CD4-positive, alpha-beta T cell treated with Interleukin-21 for 1 hour (primary cell): ENCODE results near the gene MYO3B.
"Not testable (repeated sequence)": the region's sequence is repeated elsewhere in the genome, so short reads cannot be mapped to it uniquely, and the experiment has no call there.

Experiments used
- DNase-seq: peaks from one replicate; pipeline ENCODE4 v3.0.0-alpha.2; 2020

MYO3B gene

GRCh38 chr2:170263728-170264521, 86.0 kb downstream of the MYO3B start:
- not testable (repeated sequence) for DNase-seq

- DNase-seq = no peak
Measured at GRCh38 chr2:170264522-170264860, 86.5 kb downstream of the MYO3B start.

GRCh38 chr2:170264865-170265264, 86.9 kb downstream of the MYO3B start:
- no peak for DNase-seq

GRCh38 chr2:170265321-170265720, 87.4 kb downstream of the MYO3B start:
- DNase-seq = no peak

- no peak for DNase-seq
Measured at GRCh38 chr2:170266358-170266757, 88.4 kb downstream of the MYO3B start.

GRCh38 chr2:170267071-170267470, 89.1 kb downstream of the MYO3B start:
- no peak for DNase-seq

GRCh38 chr2:170270278-170270864, 92.4 kb downstream of the MYO3B start:
- no peak for DNase-seq

GRCh38 chr2:170271340-170271739, 93.4 kb downstream of the MYO3B start:
- DNase-seq = no peak

- DNase-seq = no peak
Measured at GRCh38 chr2:170276056-170276455, 98.1 kb downstream of the MYO3B start.

- no peak for DNase-seq
Measured at GRCh38 chr2:170276925-170277629, 99.1 kb downstream of the MYO3B start.

- no peak for DNase-seq
Measured at GRCh38 chr2:170277951-170278350, 100.0 kb downstream of the MYO3B start.

- DNase-seq = not testable (repeated sequence)
Measured at GRCh38 chr2:170279615-170280014, 101.7 kb downstream of the MYO3B start.

GRCh38 chr2:170282851-170283250, 104.9 kb downstream of the MYO3B start:
- no peak for DNase-seq

- no peak for DNase-seq
Measured at GRCh38 chr2:170284205-170284604, 106.3 kb downstream of the MYO3B start.

GRCh38 chr2:170288859-170289258, 110.9 kb downstream of the MYO3B start:
- DNase-seq = no peak

- no peak for DNase-seq
Measured at GRCh38 chr2:170291474-170291873, 113.5 kb downstream of the MYO3B start.

GRCh38 chr2:170292415-170292814, 114.5 kb downstream of the MYO3B start:
- no peak for DNase-seq

- no peak for DNase-seq
Measured at GRCh38 chr2:170297496-170297895, 119.5 kb downstream of the MYO3B start.

- no peak for DNase-seq
Measured at GRCh38 chr2:170298115-170298514, 120.2 kb downstream of the MYO3B start.

- DNase-seq = no peak
Measured at GRCh38 chr2:170298861-170299429, 121.0 kb downstream of the MYO3B start.

GRCh38 chr2:170300993-170301392, 123.0 kb downstream of the MYO3B start:
- no peak for DNase-seq

- no peak for DNase-seq
Measured at GRCh38 chr2:170301626-170302025, 123.7 kb downstream of the MYO3B start.

GRCh38 chr2:170305711-170306110, 127.8 kb downstream of the MYO3B start:
- DNase-seq = no peak
